ENCODE data around the gene ZNF469. TPM values are rescaled to one million over a fixed set of nuclear protein-coding genes. Genes with fewer than 3 reads are reported as not detected.

ZNF469 gene
- polyA plus RNA-seq, 1 donor (not counting 4 experiments of a cell fraction or from before 2014, with no cell fraction given): not detected

DNA sequence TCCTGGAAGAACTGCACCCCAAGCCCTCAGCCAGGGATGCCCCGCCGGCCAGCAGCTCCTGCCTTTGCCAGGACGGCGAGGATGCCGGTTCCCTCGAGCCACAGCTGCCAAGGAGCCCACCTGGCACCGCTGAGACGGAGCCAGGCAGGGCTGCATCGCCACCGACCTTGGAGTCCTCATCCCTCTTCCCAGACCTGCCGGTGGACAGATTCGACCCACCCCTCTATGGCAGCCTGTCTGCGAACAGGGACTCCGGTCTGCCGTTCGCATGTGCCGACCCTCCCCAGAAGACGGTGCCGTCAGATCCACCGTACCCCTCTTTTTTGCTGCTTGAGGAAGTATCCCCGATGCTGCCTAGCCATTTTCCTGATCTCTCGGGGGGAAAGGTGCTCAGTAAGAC lies 48.9 kb downstream of the ZNF469 start:
- Histone ChIP-seq H3K36me3 (ENCODE audit: control insufficient read depth in 2 of 2, extremely low read depth in 1 of 2, insufficient read depth in 2 of 2, low read length in 2 of 2) (no peaks in the 10 kb centered on the region), H3K27me3 (ENCODE audit: control insufficient read depth, extremely low read depth, insufficient read depth, low read length) (peaks cover 69% of the 10 kb centered on the region), H3K9ac (ENCODE audit: control insufficient read depth, extremely low read depth, insufficient read depth, low read length) (no peak overlapping the region)

GRCh38 chr16:88432174-88432573 lies 49.4 kb downstream of the ZNF469 start:
- TF ChIP-seq, protein P1, sequence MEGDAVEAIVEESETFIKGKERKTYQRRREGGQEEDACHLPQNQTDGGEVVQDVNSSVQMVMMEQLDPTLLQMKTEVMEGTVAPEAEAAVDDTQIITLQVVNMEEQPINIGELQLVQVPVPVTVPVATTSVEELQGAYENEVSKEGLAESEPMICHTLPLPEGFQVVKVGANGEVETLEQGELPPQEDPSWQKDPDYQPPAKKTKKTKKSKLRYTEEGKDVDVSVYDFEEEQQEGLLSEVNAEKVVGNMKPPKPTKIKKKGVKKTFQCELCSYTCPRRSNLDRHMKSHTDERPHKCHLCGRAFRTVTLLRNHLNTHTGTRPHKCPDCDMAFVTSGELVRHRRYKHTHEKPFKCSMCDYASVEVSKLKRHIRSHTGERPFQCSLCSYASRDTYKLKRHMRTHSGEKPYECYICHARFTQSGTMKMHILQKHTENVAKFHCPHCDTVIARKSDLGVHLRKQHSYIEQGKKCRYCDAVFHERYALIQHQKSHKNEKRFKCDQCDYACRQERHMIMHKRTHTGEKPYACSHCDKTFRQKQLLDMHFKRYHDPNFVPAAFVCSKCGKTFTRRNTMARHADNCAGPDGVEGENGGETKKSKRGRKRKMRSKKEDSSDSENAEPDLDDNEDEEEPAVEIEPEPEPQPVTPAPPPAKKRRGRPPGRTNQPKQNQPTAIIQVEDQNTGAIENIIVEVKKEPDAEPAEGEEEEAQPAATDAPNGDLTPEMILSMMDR (optimal IDR thresholded peaks at IDR 0.05 in 1 of 3, IDR thresholded peaks at IDR 0.05 in 1 of 3, conservative IDR thresholded peaks at IDR 0.05 in 1 of 3; ENCODE audit: extremely low read depth in 1 of 3, insufficient read depth in 2 of 3, low read length in 3 of 3): no peak
- TF ChIP-seq EZH2 (IDR thresholded peaks at IDR 0.05; ENCODE audit: low read length): no peak
- no peak overlapping the region for H3K4me2 ChIP-seq (ENCODE audit: control insufficient read depth, extremely low read depth, insufficient read depth, low read depth, low read length)
- no peaks in the 10 kb centered on the region for H4K20me1 ChIP-seq (ENCODE audit: control insufficient read depth, extremely low read depth, insufficient read depth, low read length)
- H3K9me1 ChIP-seq (ENCODE audit: control insufficient read depth, extremely low read depth, insufficient read depth, low read length): no peaks in the 10 kb centered on the region
- no peak overlapping the region for H2AFZ ChIP-seq (ENCODE audit: control insufficient read depth, low read length)
- no peak overlapping the region for H3K4me3 ChIP-seq (ENCODE audit: control insufficient read depth in 2 of 3, extremely low read depth in 1 of 3, insufficient read depth in 2 of 3, low read depth in 1 of 3, low read length in 3 of 3)
- dilution Hi-C loops (cut with MboI; ENCODE audit: extremely low pct_ligation_motif_present, low sequenced_read_pairs): no loop called here
- no peaks in the 10 kb centered on the region for H3K79me2 ChIP-seq (ENCODE audit: control insufficient read depth, insufficient read depth, low read length)
- no peaks in the 10 kb centered on the region for H3K36me3 ChIP-seq (ENCODE audit: control insufficient read depth in 2 of 2, extremely low read depth in 1 of 2, insufficient read depth in 2 of 2, low read length in 2 of 2)
- FAIRE-seq (no peak), DNase-seq (ENCODE audit: low read depth, low spot score) (no peak)
- peaks cover 70% of the 10 kb centered on the region for H3K27me3 ChIP-seq (ENCODE audit: control insufficient read depth, extremely low read depth, insufficient read depth, low read length)
- no peak overlapping the region for H3K9ac ChIP-seq (ENCODE audit: control insufficient read depth, extremely low read depth, insufficient read depth, low read length)
- H3K4me1 ChIP-seq (ENCODE audit: control insufficient read depth, extremely low read depth, insufficient read depth, low read length): no peaks in the 10 kb centered on the region
- no peak overlapping the region for H3K27ac ChIP-seq (ENCODE audit: control insufficient read depth, insufficient read depth, low read length)
- no peaks in the 10 kb centered on the region for H3K9me3 ChIP-seq (ENCODE audit: control insufficient read depth, low read depth, low read length)

More for the DNA sequence above, 48.9 kb downstream of the ZNF469 start:
- FAIRE-seq (no peak), DNase-seq (ENCODE audit: low read depth, low spot score) (no peak)
- Histone ChIP-seq H4K20me1 (ENCODE audit: control insufficient read depth, extremely low read depth, insufficient read depth, low read length) (no peaks in the 10 kb centered on the region), H3K79me2 (ENCODE audit: control insufficient read depth, insufficient read depth, low read length) (no peaks in the 10 kb centered on the region), H3K9me3 (ENCODE audit: control insufficient read depth, low read depth, low read length) (no peaks in the 10 kb centered on the region), H3K27ac (ENCODE audit: control insufficient read depth, insufficient read depth, low read length) (no peak overlapping the region), H3K9me1 (ENCODE audit: control insufficient read depth, extremely low read depth, insufficient read depth, low read length) (no peaks in the 10 kb centered on the region), H3K4me1 (ENCODE audit: control insufficient read depth, extremely low read depth, insufficient read depth, low read length) (no peaks in the 10 kb centered on the region), H3K4me3 (ENCODE audit: control insufficient read depth in 2 of 3, extremely low read depth in 1 of 3, insufficient read depth in 2 of 3, low read depth in 1 of 3, low read length in 3 of 3) (no peak overlapping the region), H2AFZ (ENCODE audit: control insufficient read depth, low read length) (no peak overlapping the region), H3K4me2 (ENCODE audit: control insufficient read depth, extremely low read depth, insufficient read depth, low read depth, low read length) (no peak overlapping the region)
- TF ChIP-seq, protein P1 (optimal IDR thresholded peaks at IDR 0.05 in 1 of 3, IDR thresholded peaks at IDR 0.05 in 1 of 3, conservative IDR thresholded peaks at IDR 0.05 in 1 of 3; ENCODE audit: extremely low read depth in 1 of 3, insufficient read depth in 2 of 3, low read length in 3 of 3): no peak
- no peak for TF ChIP-seq EZH2 (IDR thresholded peaks at IDR 0.05; ENCODE audit: low read length)
- dilution Hi-C loops (cut with MboI; ENCODE audit: extremely low pct_ligation_motif_present, low sequenced_read_pairs): no loop called here

Other genes with a start within 250 kb of the ZNF469 start
- gene ZFPM1, start 70.3 kb downstream of the ZNF469 start, polyA plus RNA-seq: 0.42 to 0.56 TPM (median 0.54 TPM) in 3 replicates
- gene ZC3H18, start 187.4 kb downstream of the ZNF469 start, polyA plus RNA-seq: 6.0 to 18.4 TPM (median 7.5 TPM) in 3 replicates